Measurements from ENCODE around the gene DIS3. TPM values are rescaled to one million over a fixed set of nuclear protein-coding genes. Genes with fewer than 3 reads are reported as not detected.
A peak's percentile ranks its signal among the peaks of the same experiment; 100 is the strongest.
"Not testable (repeated sequence)": the region's sequence is repeated elsewhere in the genome, so short reads cannot be mapped to it uniquely, and the experiment has no call there.

The DIS3 gene
- total RNA-seq, 1 donor from 2014 or later, result 31.3 TPM

- Mint-ChIP-seq H3K4me1 (no peaks in the 10 kb centered on the region), H3K4me3 (no peak overlapping the region), H3K27ac (no peak overlapping the region), H3K9me3 (peaks cover 15% of the 10 kb centered on the region), H3K27me3 (ENCODE audit: low read depth) (no peaks in the 10 kb centered on the region), H3K36me3 (peaks cover 43% of the 10 kb centered on the region)
- no peak for TF ChIP-seq CTCF (IDR thresholded peaks at IDR 0.05; ENCODE audit: unreplicated experiment)
- DNase-seq (ENCODE audit: low spot score in 2 of 2, unreplicated experiment in 2 of 2), result no peak
Measured at GRCh38 chr13:72792640-72793039, 10.9 kb upstream of the DIS3 start.

DNA sequence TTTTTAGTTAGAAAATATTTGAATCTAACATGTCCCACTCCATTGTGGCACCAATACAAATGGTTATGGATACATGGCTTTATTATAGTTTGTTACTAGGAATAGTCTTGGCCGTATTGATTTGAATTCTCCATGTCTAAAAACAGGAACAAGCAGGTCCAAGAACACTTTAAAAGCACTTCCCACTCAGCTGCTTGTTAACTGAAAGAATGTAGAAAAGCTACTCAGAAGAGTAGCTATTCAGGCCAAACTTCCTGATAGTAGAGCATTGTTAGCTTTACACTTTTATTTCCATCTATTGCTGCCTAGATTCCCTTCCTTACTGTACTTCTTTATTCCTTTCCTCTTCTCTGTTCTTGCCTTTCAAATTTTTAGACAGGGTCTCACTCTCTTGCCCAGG is 7.1 kb upstream of the DIS3 start:
- Mint-ChIP-seq H3K4me1 (peaks cover 15% of the 10 kb centered on the region), H3K27me3 (ENCODE audit: low read depth) (no peaks in the 10 kb centered on the region), H3K4me3 (no peak overlapping the region), H3K9me3 (peaks cover 11% of the 10 kb centered on the region), H3K36me3 (peaks cover 26% of the 10 kb centered on the region), H3K27ac (no peak overlapping the region)
- no peak for TF ChIP-seq CTCF (IDR thresholded peaks at IDR 0.05; ENCODE audit: unreplicated experiment)
- DNase-seq (ENCODE audit: low spot score in 2 of 2, unreplicated experiment in 2 of 2), result no peak

GRCh38 chr13:72784679-72785078 is 3.0 kb upstream of the DIS3 start:
- not testable (repeated sequence) for H3K4me3 Mint-ChIP-seq, H3K27ac Mint-ChIP-seq

DNA sequence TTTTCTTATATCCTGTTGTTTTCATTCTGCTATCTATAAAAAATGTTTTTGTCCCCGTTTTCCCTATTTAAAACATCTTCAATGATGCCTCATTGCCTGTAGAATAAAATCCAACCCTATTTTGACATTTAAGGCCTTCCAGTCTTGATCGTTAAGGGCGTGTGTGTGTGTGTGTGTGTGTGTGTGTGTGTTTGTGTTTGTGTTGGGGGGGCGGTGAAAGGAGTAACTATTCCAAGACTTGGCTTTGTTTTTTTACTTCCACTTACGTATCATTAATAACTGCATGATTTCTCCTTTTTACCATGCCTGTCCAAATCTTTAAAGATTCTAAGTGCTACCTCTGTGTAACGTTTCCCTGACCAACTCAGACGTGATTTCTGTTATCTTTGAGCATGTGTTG is 1.0 kb upstream of the DIS3 start:
- peaks cover 46% of the 10 kb centered on the region for H3K4me1 Mint-ChIP-seq
- H3K4me3 Mint-ChIP-seq, result peak overlapping the region; percentile 99
- no peak for TF ChIP-seq CTCF (IDR thresholded peaks at IDR 0.05; ENCODE audit: unreplicated experiment)
- no peaks in the 10 kb centered on the region for H3K9me3 Mint-ChIP-seq
- H3K27ac Mint-ChIP-seq, result peak overlapping the region; percentile 99
- peaks cover 14% of the 10 kb centered on the region for H3K36me3 Mint-ChIP-seq
- no peak for DNase-seq (ENCODE audit: low spot score in 2 of 2, unreplicated experiment in 2 of 2)
- H3K27me3 Mint-ChIP-seq (ENCODE audit: low read depth), result no peaks in the 10 kb centered on the region

More at GRCh38 chr13:72784679-72785078, 3.0 kb upstream of the DIS3 start:
- not testable (repeated sequence) for H3K9me3 Mint-ChIP-seq; H3K27me3 Mint-ChIP-seq (ENCODE audit: low read depth); DNase-seq (ENCODE audit: low spot score in 2 of 2, unreplicated experiment in 2 of 2)
- Mint-ChIP-seq H3K4me1 (peaks cover 42% of the 10 kb centered on the region), H3K36me3 (peaks cover 11% of the 10 kb centered on the region)

GRCh38 chr13:72774019-72774418 is 7.7 kb downstream of the DIS3 start:
- Mint-ChIP-seq H3K9me3 (no peaks in the 10 kb centered on the region), H3K27ac (no peak overlapping the region), H3K36me3 (peaks cover 39% of the 10 kb centered on the region), H3K27me3 (ENCODE audit: low read depth) (no peaks in the 10 kb centered on the region), H3K4me1 (no peaks in the 10 kb centered on the region), H3K4me3 (no peak overlapping the region)
- no peak for TF ChIP-seq CTCF (IDR thresholded peaks at IDR 0.05; ENCODE audit: unreplicated experiment)
- DNase-seq (ENCODE audit: low spot score in 2 of 2, unreplicated experiment in 2 of 2), result no peak

DNA sequence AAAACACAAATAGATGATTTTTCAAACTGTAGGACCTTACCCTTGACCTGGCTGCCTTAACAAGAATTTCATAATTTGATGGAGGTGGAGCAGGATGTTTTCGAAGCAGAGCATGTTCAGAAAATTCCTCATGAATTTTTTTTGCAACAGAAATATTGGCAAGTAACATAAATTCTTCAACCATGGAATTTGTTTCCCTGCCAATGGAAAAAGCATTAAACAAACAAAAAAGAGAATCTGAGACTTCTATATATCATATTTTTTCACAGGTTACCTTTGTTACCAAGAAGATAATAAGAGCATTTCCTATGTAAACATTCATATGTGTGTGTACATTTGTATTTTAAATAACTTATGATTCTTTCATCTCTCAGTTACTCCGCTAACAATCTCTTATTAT is 18.3 kb downstream of the DIS3 start:
- Mint-ChIP-seq H3K9me3 (no peaks in the 10 kb centered on the region), H3K4me3 (no peak overlapping the region), H3K27me3 (ENCODE audit: low read depth) (no peaks in the 10 kb centered on the region), H3K27ac (no peak overlapping the region), H3K4me1 (no peaks in the 10 kb centered on the region), H3K36me3 (peaks cover 44% of the 10 kb centered on the region)
- no peak for TF ChIP-seq CTCF (IDR thresholded peaks at IDR 0.05; ENCODE audit: unreplicated experiment)
- no peak for DNase-seq (ENCODE audit: low spot score in 2 of 2, unreplicated experiment in 2 of 2)

Measured in mesothelial cell of epicardium (in vitro differentiated cells).